HUDEP-2 (cell line): ENCODE results near the gene XPO6.
A peak's percentile ranks its signal among the peaks of the same experiment; 100 is the strongest.
"Not testable (repeated sequence)": the region's sequence is repeated elsewhere in the genome, so short reads cannot be mapped to it uniquely, and the experiment has no call there.

ENCODE experiments used
- DNase-seq, 76 experiments: peaks; one replicate each; lab custom pipeline; 2025; ENCODE audit not compliant: unreplicated experiment in 76 of 76; lab: John Stamatoyannopoulos, UW

Gene XPO6, protein sequence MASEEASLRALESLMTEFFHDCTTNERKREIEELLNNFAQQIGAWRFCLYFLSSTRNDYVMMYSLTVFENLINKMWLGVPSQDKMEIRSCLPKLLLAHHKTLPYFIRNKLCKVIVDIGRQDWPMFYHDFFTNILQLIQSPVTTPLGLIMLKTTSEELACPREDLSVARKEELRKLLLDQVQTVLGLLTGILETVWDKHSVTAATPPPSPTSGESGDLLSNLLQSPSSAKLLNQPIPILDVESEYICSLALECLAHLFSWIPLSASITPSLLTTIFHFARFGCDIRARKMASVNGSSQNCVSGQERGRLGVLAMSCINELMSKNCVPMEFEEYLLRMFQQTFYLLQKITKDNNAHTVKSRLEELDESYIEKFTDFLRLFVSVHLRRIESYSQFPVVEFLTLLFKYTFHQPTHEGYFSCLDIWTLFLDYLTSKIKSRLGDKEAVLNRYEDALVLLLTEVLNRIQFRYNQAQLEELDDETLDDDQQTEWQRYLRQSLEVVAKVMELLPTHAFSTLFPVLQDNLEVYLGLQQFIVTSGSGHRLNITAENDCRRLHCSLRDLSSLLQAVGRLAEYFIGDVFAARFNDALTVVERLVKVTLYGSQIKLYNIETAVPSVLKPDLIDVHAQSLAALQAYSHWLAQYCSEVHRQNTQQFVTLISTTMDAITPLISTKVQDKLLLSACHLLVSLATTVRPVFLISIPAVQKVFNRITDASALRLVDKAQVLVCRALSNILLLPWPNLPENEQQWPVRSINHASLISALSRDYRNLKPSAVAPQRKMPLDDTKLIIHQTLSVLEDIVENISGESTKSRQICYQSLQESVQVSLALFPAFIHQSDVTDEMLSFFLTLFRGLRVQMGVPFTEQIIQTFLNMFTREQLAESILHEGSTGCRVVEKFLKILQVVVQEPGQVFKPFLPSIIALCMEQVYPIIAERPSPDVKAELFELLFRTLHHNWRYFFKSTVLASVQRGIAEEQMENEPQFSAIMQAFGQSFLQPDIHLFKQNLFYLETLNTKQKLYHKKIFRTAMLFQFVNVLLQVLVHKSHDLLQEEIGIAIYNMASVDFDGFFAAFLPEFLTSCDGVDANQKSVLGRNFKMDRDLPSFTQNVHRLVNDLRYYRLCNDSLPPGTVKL

GRCh38 chr16:28211758-28212531 is at the start of gene XPO6:
TSS of gene XPO6 (minus strand) at chr16:28211965. CDS start at chr16:28211368, 597 bp downstream.
- DNase-seq: peak in 75 of 76 experiments; percentile 23 to 97 (median 91)

- DNase-seq: no peak
Observed at GRCh38 chr16:28260193-28260592, 48.4 kb upstream of the XPO6 start.

GRCh38 chr16:28259781-28260150 is 48.0 kb upstream of the XPO6 start:
- DNase-seq: no peak

GRCh38 chr16:28259091-28259780 is 47.5 kb upstream of the XPO6 start:
- no peak for DNase-seq

GRCh38 chr16:28258567-28258966 is 46.8 kb upstream of the XPO6 start:
- no peak for DNase-seq

GRCh38 chr16:28257256-28257655 is 45.5 kb upstream of the XPO6 start:
- DNase-seq: no peak

GRCh38 chr16:28255838-28256237 is 44.1 kb upstream of the XPO6 start:
- no peak for DNase-seq

GRCh38 chr16:28254158-28254557 is 42.4 kb upstream of the XPO6 start:
- DNase-seq: no peak

- DNase-seq: no peak
Observed at GRCh38 chr16:28250999-28251398, 39.2 kb upstream of the XPO6 start.

- DNase-seq: not testable (repeated sequence)
Observed at GRCh38 chr16:28249483-28249882, 37.7 kb upstream of the XPO6 start.

GRCh38 chr16:28241924-28242323 is 30.2 kb upstream of the XPO6 start:
- no peak for DNase-seq

GRCh38 chr16:28237754-28238357 is 26.1 kb upstream of the XPO6 start:
- no peak for DNase-seq

DNA sequence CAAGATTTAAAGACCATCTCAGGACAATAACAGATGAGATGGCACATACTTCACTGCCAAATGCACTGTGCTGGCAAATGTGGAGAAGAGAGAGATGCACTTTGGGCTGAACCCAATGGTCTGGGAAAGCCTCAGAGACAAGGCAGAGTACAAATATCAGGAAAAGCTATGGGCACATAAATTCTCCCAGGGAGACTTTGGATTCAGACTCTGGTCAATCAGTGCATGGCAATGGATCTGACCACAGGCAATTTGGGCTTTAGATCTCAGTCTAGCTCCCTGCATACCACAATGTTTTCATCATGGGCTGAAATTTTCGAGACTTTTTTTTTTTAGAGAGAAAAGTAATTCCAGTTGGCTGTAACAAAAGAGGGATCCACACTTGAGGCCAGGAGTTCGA is 20.0 kb upstream of the XPO6 start:
- no peak for DNase-seq

- DNase-seq: not testable (repeated sequence)
Observed at GRCh38 chr16:28223909-28224308, 12.1 kb upstream of the XPO6 start.

- DNase-seq: not testable (repeated sequence)
Observed at GRCh38 chr16:28219777-28220176, 8.0 kb upstream of the XPO6 start.

GRCh38 chr16:28219282-28219681 is 7.5 kb upstream of the XPO6 start:
- DNase-seq: no peak

DNA sequence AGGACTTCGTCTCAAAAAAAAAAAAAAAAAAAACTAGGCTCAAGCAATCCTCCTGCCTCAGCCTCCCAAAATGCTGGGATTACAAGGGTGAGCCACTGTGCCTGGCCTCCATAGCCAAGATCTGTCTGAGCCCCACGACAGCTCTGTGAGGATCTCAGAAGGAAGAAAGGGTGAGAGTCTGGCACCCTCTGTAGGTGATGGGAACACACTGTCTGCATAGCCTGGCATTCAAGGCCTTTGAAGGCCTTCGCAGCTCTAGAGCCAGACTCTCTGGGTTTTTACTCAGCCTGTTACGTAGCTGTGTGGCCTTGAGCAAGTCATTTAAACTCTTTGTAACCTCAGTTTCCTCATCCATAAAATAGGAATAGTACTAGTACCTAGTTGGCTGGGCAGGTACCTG is 6.3 kb upstream of the XPO6 start:
- DNase-seq: peak in 44 of 76 experiments; percentile 3 to 67 (median 26)

GRCh38 chr16:28217326-28217725 is 5.6 kb upstream of the XPO6 start:
- no peak for DNase-seq

DNA sequence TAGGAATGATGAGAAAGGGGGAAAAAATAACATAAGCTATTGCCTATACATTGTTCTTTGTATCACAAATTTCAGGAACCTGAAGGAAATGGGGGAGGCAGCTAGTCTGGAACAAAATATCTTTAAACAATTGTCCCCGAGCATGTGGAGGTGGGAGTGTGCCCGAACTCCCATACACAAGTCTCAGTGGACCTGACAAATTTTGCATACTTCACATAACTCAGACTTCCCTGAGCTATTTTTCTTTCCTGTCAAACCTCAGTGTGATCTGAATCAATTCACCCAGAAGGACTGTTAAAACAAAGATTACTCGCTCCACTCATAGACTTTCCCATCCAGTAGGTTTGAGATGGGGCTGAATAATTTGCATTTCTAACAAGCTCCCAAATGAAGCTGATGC is 1.6 kb upstream of the XPO6 start:
- no peak for DNase-seq

DNA sequence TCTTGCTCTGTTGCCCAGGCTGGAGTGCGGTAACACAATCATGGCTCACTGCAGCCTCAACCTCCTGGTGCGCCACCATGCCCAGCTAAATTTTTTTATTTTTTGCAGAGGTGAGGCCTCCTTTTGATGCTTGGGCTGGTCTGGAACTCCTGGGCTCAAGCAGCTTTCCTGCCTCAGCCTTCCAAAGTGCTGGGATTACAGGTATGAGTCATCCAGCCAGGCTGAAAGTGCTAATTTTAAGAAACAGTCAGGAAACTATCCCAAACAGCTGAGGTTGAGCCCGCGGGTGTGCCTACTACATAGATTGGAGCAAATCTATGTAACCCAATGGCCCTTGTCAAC is 738 bp upstream of the XPO6 start:
- peak in 2 of 76 experiments; percentile 31 to 48 for DNase-seq
